LNCaP clone FGC (cell line): ENCODE data around the gene KLHL11.

Experiments
- DNase-seq: peaks from one replicate; pipeline ENCODE4 v3.0.0-alpha.2; 2011; ENCODE audit warnings: low read depth
- H3K4me3 ChIP-seq: 2 replicates; pipeline ENCODE4 v1.5.1; 2011; ENCODE audit warnings: mild to moderate bottlenecking, low read depth, low read length, control low read depth
- TF ChIP-seq, protein P1 (sequence below): IDR thresholded peaks from 2 replicates; pipeline ENCODE4 v1.5.1; 2012; ENCODE audit warnings: mild to moderate bottlenecking; ENCODE audit not compliant: control insufficient read depth, insufficient read depth; ENCODE audit errors: extremely low read depth

The KLHL11 gene

GRCh38 chr17:41816637-41817320 lies 48.4 kb downstream of the KLHL11 start:
- H3K4me3 ChIP-seq = no peak overlapping the region
- no peak for DNase-seq
- TF ChIP-seq, protein P1, sequence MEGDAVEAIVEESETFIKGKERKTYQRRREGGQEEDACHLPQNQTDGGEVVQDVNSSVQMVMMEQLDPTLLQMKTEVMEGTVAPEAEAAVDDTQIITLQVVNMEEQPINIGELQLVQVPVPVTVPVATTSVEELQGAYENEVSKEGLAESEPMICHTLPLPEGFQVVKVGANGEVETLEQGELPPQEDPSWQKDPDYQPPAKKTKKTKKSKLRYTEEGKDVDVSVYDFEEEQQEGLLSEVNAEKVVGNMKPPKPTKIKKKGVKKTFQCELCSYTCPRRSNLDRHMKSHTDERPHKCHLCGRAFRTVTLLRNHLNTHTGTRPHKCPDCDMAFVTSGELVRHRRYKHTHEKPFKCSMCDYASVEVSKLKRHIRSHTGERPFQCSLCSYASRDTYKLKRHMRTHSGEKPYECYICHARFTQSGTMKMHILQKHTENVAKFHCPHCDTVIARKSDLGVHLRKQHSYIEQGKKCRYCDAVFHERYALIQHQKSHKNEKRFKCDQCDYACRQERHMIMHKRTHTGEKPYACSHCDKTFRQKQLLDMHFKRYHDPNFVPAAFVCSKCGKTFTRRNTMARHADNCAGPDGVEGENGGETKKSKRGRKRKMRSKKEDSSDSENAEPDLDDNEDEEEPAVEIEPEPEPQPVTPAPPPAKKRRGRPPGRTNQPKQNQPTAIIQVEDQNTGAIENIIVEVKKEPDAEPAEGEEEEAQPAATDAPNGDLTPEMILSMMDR = no peak

- no peak for DNase-seq
- H3K4me3 ChIP-seq = peak overlapping the region; percentile 68
- TF ChIP-seq, protein P1 = no peak
These were observed 51.0 kb downstream of the KLHL11 start for GRCh38 chr17:41814195-41814594.

- TF ChIP-seq, protein P1 = no peak
- H3K4me3 ChIP-seq = peak overlapping the region; percentile 68
- no peak for DNase-seq
These were observed 51.5 kb downstream of the KLHL11 start for GRCh38 chr17:41813699-41814124.

- DNase-seq = no peak
- TF ChIP-seq, protein P1 = no peak
- H3K4me3 ChIP-seq = peak overlapping the region; percentile 68
These were observed 52.0 kb downstream of the KLHL11 start for GRCh38 chr17:41813152-41813680.

DNA sequence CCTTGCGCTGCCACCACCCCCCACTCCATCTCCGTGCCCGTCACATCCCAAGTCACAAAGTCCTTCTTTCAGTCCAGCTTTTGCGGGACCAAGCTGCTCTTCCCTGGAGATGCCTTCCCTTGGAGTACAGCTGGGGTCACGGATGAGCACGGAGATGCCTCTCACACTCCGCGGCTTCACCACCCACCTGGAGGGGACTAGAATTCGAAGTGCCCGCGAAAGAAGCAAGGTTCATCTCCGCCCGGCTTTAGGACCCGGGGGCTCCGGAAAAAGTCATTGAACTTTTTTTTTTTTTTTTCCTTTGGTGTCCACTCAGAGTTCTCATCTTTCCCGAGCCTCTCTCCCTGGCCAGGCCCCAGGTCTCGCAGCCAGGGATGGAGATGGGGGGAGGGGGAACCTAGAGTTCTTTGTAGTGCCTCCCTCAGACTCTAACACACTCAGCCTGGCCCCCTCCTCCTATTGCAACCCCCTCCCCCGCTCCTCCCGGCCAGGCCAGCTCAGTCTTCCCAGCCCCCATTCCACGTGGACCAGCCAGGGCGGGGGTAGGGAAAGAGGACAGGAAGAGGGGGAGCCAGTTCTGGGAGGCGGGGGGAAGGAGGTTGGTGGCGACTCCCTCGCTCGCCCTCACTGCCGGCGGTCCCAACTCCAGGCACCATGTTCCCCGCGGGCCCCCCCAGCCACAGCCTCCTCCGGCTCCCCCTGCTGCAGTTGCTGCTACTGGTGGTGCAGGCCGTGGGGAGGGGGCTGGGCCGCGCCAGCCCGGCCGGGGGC lies 52.7 kb downstream of the KLHL11 start, which contains the start of gene FKBP10:
FKBP10 (plus strand) TSS at position 624 of the 771 bp plus-strand sequence; CDS start at position 655, 31 bp downstream.
- TF ChIP-seq, protein P1 = no peak
- peak within 1 kb of the TSS; percentile 68 for H3K4me3 ChIP-seq
- DNase-seq = peak; percentile 39

GRCh38 chr17:41811549-41812380 lies 53.5 kb downstream of the KLHL11 start, which contains the start of gene P3H4:
P3H4 (minus strand) TSS chr17:41811949; CDS start chr17:41811915, 34 bp downstream.
- DNase-seq = peak; percentile 57
- TF ChIP-seq, protein P1 = peak; percentile 78
- peak within 1 kb of the TSS; percentile 68 for H3K4me3 ChIP-seq
